Upper lobe of left lung (tissue), 6 donors: Measurements from ENCODE around the gene RAB3GAP2. TPM values are rescaled to one million over a fixed set of nuclear protein-coding genes. Genes with fewer than 3 reads are reported as not detected.
"Not testable (repeated sequence)": the region's sequence is repeated elsewhere in the genome, so short reads cannot be mapped to it uniquely, and the experiment has no call there.

ENCODE experiments used
- ATAC-seq, 2 donors: fragments of 200-7000 bp; cut with Tn5 transposase; one replicate each; pipeline ENCODE4 v1.9.1; 2022; ENCODE audit warnings: mild to moderate bottlenecking in 2 of 2, moderate library complexity in 2 of 2; ENCODE audit not compliant: low FRiP score in 2 of 2
- DNase-seq, 2 donors: peaks; one replicate each; pipeline ENCODE4 v3.0.0-alpha.2; 2019 to 2020
- H3K27ac ChIP-seq, 4 donors: fragments of 200-600 bp; sonication (generic); one replicate each; pipeline ENCODE4 v1.5.1; 2016 to 2019
- H3K27me3 ChIP-seq, 4 donors: fragments of 200-600 bp; sonication (generic); one replicate each; pipeline ENCODE4 v1.5.1; 2017 to 2019
- H3K36me3 ChIP-seq, 4 donors: fragments of 200-600 bp; sonication (generic); one replicate each; pipeline ENCODE4 v1.5.1; 2016 to 2019
- H3K4me1 ChIP-seq, 4 donors: fragments of 200-600 bp; sonication (generic); one replicate each; pipeline ENCODE4 v1.5.1; 2018 to 2019
- H3K4me3 ChIP-seq, 4 donors: fragments of 200-600 bp; sonication (generic); one replicate each; pipeline ENCODE4 v1.5.1; 2017 to 2019; ENCODE audit warnings: mild to moderate bottlenecking in 2 of 4, moderate library complexity in 1 of 4
- H3K9me3 ChIP-seq, 4 donors: fragments of 200-600 bp; sonication (generic); one replicate each; pipeline ENCODE4 v1.5.1; 2018 to 2019
- EP300 ChIP-seq, 4 donors: sonication (generic); formaldehyde crosslinking; IDR thresholded peaks; one replicate each; pipeline ENCODE4 v1.5.1; 2017; ENCODE audit warnings: antibody characterized with exemption in 4 of 4, control low read depth in 2 of 4
- POLR2A ChIP-seq, 4 donors: fragments of 450-650 bp; IDR thresholded peaks; one replicate each; pipeline ENCODE4 v1.5.1; 2016 to 2017; ENCODE audit warnings: antibody characterized with exemption in 4 of 4, mild to moderate bottlenecking in 2 of 4
- POLR2AphosphoS5 ChIP-seq, 2 donors: sonication (generic); formaldehyde crosslinking; IDR thresholded peaks; one replicate each; pipeline ENCODE4 v1.5.1; 2017; ENCODE audit warnings: antibody characterized with exemption in 2 of 2
- WGBS, 2 donors: methylation state at CpG; one replicate each; pipeline ENCODE4 v1.1.5; 2017 to 2018; 5-methylcytosine and 5-hydroxymethylcytosine counted together
- total RNA-seq, 6 donors: library from RNA; depleted of rRNA in 4 of 6; stranded (reverse); fragments of >200 nt in 4 of 6; gene quantifications; one replicate each; pipeline versions ENCODE4 v1.1.0 to v1.2.1, GENCODE V29; 2016 to 2021
- TF ChIP-seq, protein P1 (sequence below), 6 experiments: fragments of 450-650 bp in 4 of 6; fragments of 200-600 bp in 2 of 6; sonication (generic) in 2 of 6; IDR thresholded peaks; one replicate each; pipeline ENCODE4 v1.5.1; 2016 to 2019; ENCODE audit warnings: antibody characterized with exemption in 6 of 6
- donor health status: DM: no; HTN: no; CAD: no; lungs with moderate emphysema.
- donor health status: DM: no; HTN: yes; CAD: no; lungs with severe emphysema.

The RAB3GAP2 gene
- total RNA-seq, 6 donors from 2014 or later: 9.1 to 35.8 (median 27.1) TPM

GRCh38 chr1:220241072-220241663 lies 31.1 kb downstream of the RAB3GAP2 start:
- Histone ChIP-seq H3K27ac (no peak overlapping the region), H3K27me3 (no peaks in the 10 kb centered on the region), H3K4me1 (peaks cover 3 to 9% (median 5%) of the 10 kb centered on the region in 4 donors), H3K4me3 (no peak overlapping the region), H3K36me3 (no peaks in the 10 kb centered on the region), H3K9me3 (no peaks in the 10 kb centered on the region)
- DNase-seq (no peak), ATAC-seq (no peak)
- WGBS, 2 donors: 85 to 87% methylated on average over 2 of the region's 2 CpGs
- no peak for TF ChIP-seq POLR2A (IDR thresholded peaks at IDR 0.05)
- TF ChIP-seq, protein P1, sequence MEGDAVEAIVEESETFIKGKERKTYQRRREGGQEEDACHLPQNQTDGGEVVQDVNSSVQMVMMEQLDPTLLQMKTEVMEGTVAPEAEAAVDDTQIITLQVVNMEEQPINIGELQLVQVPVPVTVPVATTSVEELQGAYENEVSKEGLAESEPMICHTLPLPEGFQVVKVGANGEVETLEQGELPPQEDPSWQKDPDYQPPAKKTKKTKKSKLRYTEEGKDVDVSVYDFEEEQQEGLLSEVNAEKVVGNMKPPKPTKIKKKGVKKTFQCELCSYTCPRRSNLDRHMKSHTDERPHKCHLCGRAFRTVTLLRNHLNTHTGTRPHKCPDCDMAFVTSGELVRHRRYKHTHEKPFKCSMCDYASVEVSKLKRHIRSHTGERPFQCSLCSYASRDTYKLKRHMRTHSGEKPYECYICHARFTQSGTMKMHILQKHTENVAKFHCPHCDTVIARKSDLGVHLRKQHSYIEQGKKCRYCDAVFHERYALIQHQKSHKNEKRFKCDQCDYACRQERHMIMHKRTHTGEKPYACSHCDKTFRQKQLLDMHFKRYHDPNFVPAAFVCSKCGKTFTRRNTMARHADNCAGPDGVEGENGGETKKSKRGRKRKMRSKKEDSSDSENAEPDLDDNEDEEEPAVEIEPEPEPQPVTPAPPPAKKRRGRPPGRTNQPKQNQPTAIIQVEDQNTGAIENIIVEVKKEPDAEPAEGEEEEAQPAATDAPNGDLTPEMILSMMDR (IDR thresholded peaks at IDR 0.05): no peak
- no peak for TF ChIP-seq EP300 (IDR thresholded peaks at IDR 0.05)
- no peak for TF ChIP-seq POLR2AphosphoS5 (IDR thresholded peaks at IDR 0.05)

- WGBS, 2 donors: 83 to 93% methylated on average over 3 of the region's 3 CpGs
- Histone ChIP-seq H3K4me1 (peaks cover 3 to 9% (median 6%) of the 10 kb centered on the region in 4 donors), H3K36me3 (no peaks in the 10 kb centered on the region), H3K4me3 (no peak overlapping the region), H3K27ac (no peak overlapping the region), H3K9me3 (no peaks in the 10 kb centered on the region), H3K27me3 (no peaks in the 10 kb centered on the region)
- no peak for DNase-seq
- TF ChIP-seq, protein P1 (IDR thresholded peaks at IDR 0.05): no peak
- no peak for TF ChIP-seq POLR2AphosphoS5 (IDR thresholded peaks at IDR 0.05)
- TF ChIP-seq EP300 (IDR thresholded peaks at IDR 0.05): no peak
- no peak for TF ChIP-seq POLR2A (IDR thresholded peaks at IDR 0.05)
- ATAC-seq: no peak
Measured at GRCh38 chr1:220239966-220240365, 32.3 kb downstream of the RAB3GAP2 start.

- DNase-seq (no peak), ATAC-seq (no peak)
- Histone ChIP-seq H3K27me3 (no peaks in the 10 kb centered on the region), H3K4me1 (peaks cover 3 to 9% (median 6%) of the 10 kb centered on the region in 4 donors), H3K36me3 (no peaks in the 10 kb centered on the region), H3K27ac (no peak overlapping the region), H3K4me3 (no peak overlapping the region), H3K9me3 (no peaks in the 10 kb centered on the region)
- WGBS, 2 donors: 96 to 99% methylated on average over 5 of the region's 5 CpGs
- TF ChIP-seq POLR2A (IDR thresholded peaks at IDR 0.05): no peak
- TF ChIP-seq EP300 (IDR thresholded peaks at IDR 0.05): no peak
- TF ChIP-seq, protein P1 (IDR thresholded peaks at IDR 0.05): no peak
Measured at GRCh38 chr1:220239213-220239612, 33.0 kb downstream of the RAB3GAP2 start.

GRCh38 chr1:220236278-220236677 lies 36.0 kb downstream of the RAB3GAP2 start:
- not testable (repeated sequence) for ATAC-seq, H3K27me3 ChIP-seq, H3K4me1 ChIP-seq, H3K9me3 ChIP-seq, H3K4me3 ChIP-seq, H3K27ac ChIP-seq, DNase-seq
- peaks cover 0 to 13% (median 2%) of the 10 kb centered on the region in 4 donors for H3K36me3 ChIP-seq
- WGBS, 2 donors: 98 to 99% methylated on average over 9 of the region's 9 CpGs

GRCh38 chr1:220235462-220235861 lies 36.8 kb downstream of the RAB3GAP2 start:
- H3K27ac ChIP-seq: no peak overlapping the region
- no peak for DNase-seq
- no peak for ATAC-seq

More at GRCh38 chr1:220235462-220235861, 36.8 kb downstream of the RAB3GAP2 start:
- TF ChIP-seq POLR2AphosphoS5 (IDR thresholded peaks at IDR 0.05) (no peak), EP300 (IDR thresholded peaks at IDR 0.05) (no peak), POLR2A (IDR thresholded peaks at IDR 0.05) (no peak)
- TF ChIP-seq, protein P1 (IDR thresholded peaks at IDR 0.05): no peak
- 60 to 69% methylated on average over 1 of the region's 1 CpG for WGBS, 2 donors
- H3K4me1 ChIP-seq: peaks cover 0 to 4% (median 0%) of the 10 kb centered on the region in 4 donors
- H3K27me3 ChIP-seq: no peaks in the 10 kb centered on the region
- H3K36me3 ChIP-seq: peaks cover 0 to 20% (median 2%) of the 10 kb centered on the region in 4 donors
- no peak overlapping the region for H3K4me3 ChIP-seq
- H3K9me3 ChIP-seq: no peaks in the 10 kb centered on the region
